Astrocyte of the cerebellum (primary cell): ENCODE results near the gene BTRC.

ENCODE experiments used
- DNase-seq: peaks from one replicate; pipeline ENCODE4 v3.0.0-alpha.2; 2011; ENCODE audit warnings: low read depth
- H3K4me3 ChIP-seq: 2 replicates; pipeline ENCODE4 v1.5.1; 2011; ENCODE audit warnings: mild to moderate bottlenecking, low read depth, low read length, moderate library complexity
- CTCF ChIP-seq: IDR thresholded peaks from 2 replicates; pipeline ENCODE4 v1.5.1; 2012; ENCODE audit warnings: low read length, low read depth, moderate library complexity, mild to moderate bottlenecking; ENCODE audit errors: missing control alignments
- in situ Hi-C: cut with HindIII; loops from 2 replicates; pipeline ENCODE4 v1.10.0; 2017; ENCODE audit warnings: low sequenced_read_pairs

BTRC gene

GRCh38 chr10:101444058-101444898 lies 90.3 kb downstream of the BTRC start:
- in situ Hi-C loops: no loop called here
- H3K4me3 ChIP-seq: no peak overlapping the region
- DNase-seq: no peak
- TF ChIP-seq CTCF: peak; percentile 3

GRCh38 chr10:101446071-101446470 lies 92.1 kb downstream of the BTRC start:
- TF ChIP-seq CTCF: no peak
- in situ Hi-C loops: no loop called here
- H3K4me3 ChIP-seq: no peak overlapping the region
- no peak for DNase-seq

GRCh38 chr10:101446947-101447346 lies 93.0 kb downstream of the BTRC start:
- H3K4me3 ChIP-seq: no peak overlapping the region
- in situ Hi-C loops: no loop called here
- no peak for DNase-seq
- no peak for TF ChIP-seq CTCF

GRCh38 chr10:101447477-101447876 lies 93.5 kb downstream of the BTRC start:
- TF ChIP-seq CTCF: no peak
- DNase-seq: no peak
- in situ Hi-C loops: no loop called here
- H3K4me3 ChIP-seq: no peak overlapping the region

GRCh38 chr10:101450277-101451080 lies 96.5 kb downstream of the BTRC start:
- DNase-seq: no peak
- in situ Hi-C loops: no loop called here
- H3K4me3 ChIP-seq: no peak overlapping the region
- TF ChIP-seq CTCF: no peak

- no peak overlapping the region for H3K4me3 ChIP-seq
- DNase-seq: no peak
- in situ Hi-C loops: no loop called here
- no peak for TF ChIP-seq CTCF
Observed at GRCh38 chr10:101451261-101451660, 97.3 kb downstream of the BTRC start.
